HepG2 (cell line): ENCODE measurements around the gene EZH1. TPM values are rescaled to one million over a fixed set of nuclear protein-coding genes. Genes with fewer than 3 reads are reported as not detected.
A peak's percentile ranks its signal among the peaks of the same experiment; 100 is the strongest.

ENCODE experiments used
- ARID3A ChIP-seq: IDR thresholded peaks from 2 replicates; pipeline ENCODE4 v1.6.1; 2012; ENCODE audit warnings: low read depth, low read length, improper control_type of control experiment
- ARNT2 ChIP-seq: sonication (generic); formaldehyde crosslinking; IDR thresholded peaks from 2 replicates; pipeline ENCODE4 v1.8.0; 2022; ENCODE audit warnings: mild to moderate bottlenecking, low read depth, missing genetic modification reagents, moderate library complexity
- ATRX ChIP-seq: sonication (generic); formaldehyde crosslinking; IDR thresholded peaks from 2 replicates; pipeline ENCODE4 v1.4.0; 2020; ENCODE audit warnings: missing genetic modification reagents, borderline replicate concordance
- CENPX ChIP-seq: sonication (generic); formaldehyde crosslinking; IDR thresholded peaks from 2 replicates; pipeline ENCODE4 v1.9.0; 2021; ENCODE audit warnings: mild to moderate bottlenecking, missing genetic modification reagents, moderate library complexity
- CERS6 ChIP-seq: sonication (generic); formaldehyde crosslinking; IDR thresholded peaks from 2 replicates; pipeline ENCODE4 v1.5.0; 2020; ENCODE audit warnings: missing genetic modification reagents
- GLMP ChIP-seq: sonication (generic); formaldehyde crosslinking; IDR thresholded peaks from 2 replicates; pipeline ENCODE4 v1.9.0; 2021; ENCODE audit warnings: missing genetic modification reagents, mild to moderate bottlenecking, borderline replicate concordance
- ISL2 ChIP-seq: sonication (generic); formaldehyde crosslinking; IDR thresholded peaks from 2 replicates; pipeline ENCODE4 v1.5.0; 2020; ENCODE audit warnings: missing genetic modification reagents
- MLXIP ChIP-seq: sonication (generic); formaldehyde crosslinking; IDR thresholded peaks from 2 replicates; pipeline ENCODE4 v1.9.0; 2021; ENCODE audit warnings: missing genetic modification reagents, borderline replicate concordance
- MTA1 ChIP-seq: sonication (generic); formaldehyde crosslinking; IDR thresholded peaks from 2 replicates; pipeline ENCODE4 v1.4.0; 2020; ENCODE audit warnings: missing genetic modification reagents, mild to moderate bottlenecking, borderline replicate concordance
- PITX1 ChIP-seq: sonication (generic); formaldehyde crosslinking; IDR thresholded peaks from 2 replicates; pipeline ENCODE4 v1.5.1; 2020; ENCODE audit warnings: mild to moderate bottlenecking, missing genetic modification reagents
- RARA ChIP-seq: IDR thresholded peaks from 2 replicates; pipeline ENCODE4 v1.6.1; 2016; ENCODE audit warnings: missing genetic modification reagents, missing compliant biosample characterization
- RBM39 ChIP-seq: fragments of 200-400 bp; formaldehyde crosslinking; IDR thresholded peaks from one replicate; pipeline ENCODE4 v1.6.1; 2018; ENCODE audit warnings: antibody characterized with exemption, mild to moderate bottlenecking, low read depth, low read length; ENCODE audit not compliant: poor library complexity, severe bottlenecking
- RNF2 ChIP-seq: fragments of 450-650 bp; conservative IDR thresholded peaks from 2 replicates; pipeline ENCODE4 v1.6.1; 2016; ENCODE audit warnings: low read depth
- SCMH1 ChIP-seq: sonication (generic); formaldehyde crosslinking; IDR thresholded peaks from 2 replicates; pipeline ENCODE4 v1.9.0; 2021; ENCODE audit warnings: missing genetic modification reagents, mild to moderate bottlenecking, borderline replicate concordance
- ZNF574 ChIP-seq: sonication (generic); formaldehyde crosslinking; IDR thresholded peaks from 2 replicates; pipeline ENCODE4 v1.4.0; 2020; ENCODE audit warnings: missing genetic modification reagents
- ZNF777 ChIP-seq: sonication (generic); formaldehyde crosslinking; IDR thresholded peaks from 2 replicates; pipeline ENCODE4 v1.4.0; 2020; ENCODE audit warnings: missing genetic modification reagents
- ZSCAN22 ChIP-seq: sonication (generic); formaldehyde crosslinking; IDR thresholded peaks from 2 replicates; pipeline ENCODE4 v1.4.0; 2020; ENCODE audit warnings: mild to moderate bottlenecking, missing genetic modification reagents
- polyA plus RNA-seq, 8 experiments: library from polyadenylated mRNA; depleted of rRNA in 3 of 8; stranded (reverse) in 7 of 8; unstranded in 1 of 8; fragments of >200 nt; fragmentation: Illumina TruSeq in 4 of 8; extraction: Trizol in 4 of 8; gene quantifications; 2 replicates each; pipeline versions ENCODE4 v1.2.1 to v1.2.3, GENCODE V29; 2011 to 2016; ENCODE audit warnings: low read depth in 4 of 8, missing spikeins in 1 of 8, mixed read lengths in 1 of 8; ENCODE audit not compliant: insufficient read depth in 1 of 8
- total RNA-seq, 5 experiments: library from RNA; depleted of rRNA; stranded (reverse); fragments of >200 nt; fragmentation: Illumina TruSeq; extraction: Trizol; gene quantifications; 2 replicates each; pipeline ENCODE4 v1.2.3, GENCODE V29; 2016; ENCODE audit warnings: low read depth in 1 of 5
- TF ChIP-seq, protein P1 (sequence below): sonication (generic); formaldehyde crosslinking; IDR thresholded peaks from 2 replicates; pipeline ENCODE4 v1.5.0; 2020; ENCODE audit warnings: missing genetic modification reagents

Gene EZH1
- total and polyA plus RNA-seq, 2 of the 13 experiments (the other 11 are each of a cell fraction or from before 2014, with no cell fraction given) = 11.6 to 24.0 TPM

DNA sequence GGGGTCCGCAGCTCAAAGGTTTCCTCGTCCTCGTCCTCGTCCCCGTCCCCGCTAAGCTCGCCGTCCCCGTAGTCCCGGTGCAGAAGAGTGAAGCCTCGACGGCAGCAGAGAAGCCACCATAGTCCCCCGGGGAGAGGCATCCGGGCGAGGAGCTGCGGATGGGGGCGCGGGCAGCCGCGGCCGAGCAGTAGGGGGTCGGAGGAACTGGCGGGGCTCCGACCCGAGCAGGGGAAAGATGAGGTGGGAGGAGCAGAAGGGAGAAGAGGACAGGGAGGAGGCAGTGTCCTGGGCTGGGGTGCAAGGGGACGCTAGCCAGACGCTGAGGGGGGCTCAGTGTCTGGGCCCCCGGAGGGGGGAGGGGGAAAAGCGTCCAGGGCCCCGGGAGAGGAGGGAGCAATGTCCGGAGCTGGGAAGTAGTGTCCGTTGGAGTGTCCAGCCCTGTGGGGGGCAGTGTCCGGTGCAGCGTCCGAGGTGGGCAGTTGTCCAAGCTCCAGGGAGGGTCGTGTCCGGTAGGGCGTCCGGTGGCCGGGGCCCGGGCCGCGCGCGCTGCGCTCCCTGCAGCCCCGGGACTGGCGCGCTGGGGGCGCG is 68.3 kb downstream of the EZH1 start, which contains the start of gene PLEKHH3 (continued):
- no peak for TF ChIP-seq CERS6 (CRISPR knock-in tag)
- 0 out of 2 replicates have a peak, but pooled peaks have one; percentile 6 for TF ChIP-seq PITX1 (CRISPR knock-in tag)
- TF ChIP-seq ZSCAN22 (CRISPR knock-in tag) = no peak
- TF ChIP-seq RARA (CRISPR knock-in tag) = no peak
- peak; percentile 57 for TF ChIP-seq RBM39
- 0 out of 2 replicates have a peak, but pooled peaks have one; percentile 18 for TF ChIP-seq ARNT2
- no peak for TF ChIP-seq CENPX (CRISPR knock-in tag)
- no peak for TF ChIP-seq ARID3A
- TF ChIP-seq SCMH1 (CRISPR knock-in tag) = no peak
- peak; percentile 94 for TF ChIP-seq ZNF777
- no peak; the same call in 1 of the 2 replicates for TF ChIP-seq MLXIP (CRISPR knock-in tag)
- TF ChIP-seq RNF2 = peak; percentile 65; the same call in 1 of the 2 replicates
- TF ChIP-seq ZNF574 (CRISPR knock-in tag) = peak; percentile 55; the same call in 1 of the 2 replicates
- no peak; the same call in none of the 2 replicates for TF ChIP-seq MTA1
- TF ChIP-seq, protein P1, sequence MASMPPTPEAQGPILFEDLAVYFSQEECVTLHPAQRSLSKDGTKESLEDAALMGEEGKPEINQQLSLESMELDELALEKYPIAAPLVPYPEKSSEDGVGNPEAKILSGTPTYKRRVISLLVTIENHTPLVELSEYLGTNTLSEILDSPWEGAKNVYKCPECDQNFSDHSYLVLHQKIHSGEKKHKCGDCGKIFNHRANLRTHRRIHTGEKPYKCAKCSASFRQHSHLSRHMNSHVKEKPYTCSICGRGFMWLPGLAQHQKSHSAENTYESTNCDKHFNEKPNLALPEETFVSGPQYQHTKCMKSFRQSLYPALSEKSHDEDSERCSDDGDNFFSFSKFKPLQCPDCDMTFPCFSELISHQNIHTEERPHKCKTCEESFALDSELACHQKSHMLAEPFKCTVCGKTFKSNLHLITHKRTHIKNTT (CRISPR knock-in tag) = no peak
- TF ChIP-seq ISL2 = 0 out of 2 replicates have a peak, but pooled peaks have one; percentile 29
- TF ChIP-seq ATRX (CRISPR knock-in tag) = no peak
- no peak for TF ChIP-seq GLMP (CRISPR knock-in tag)
